PC-3 (cell line): ENCODE measurements around the gene LSP1. TPM values are rescaled to one million over a fixed set of nuclear protein-coding genes. Genes with fewer than 3 reads are reported as not detected.

Source experiments
- ATAC-seq: fragments of 200-7000 bp; cut with Tn5 transposase; 2 replicates; pipeline ENCODE4 v1.9.1; 2020; ENCODE audit warnings: mild to moderate bottlenecking, moderate library complexity
- BruUV-seq: library from RNA; stranded (reverse); fragments of 400-500 nt; replicated peaks from 2 replicates; lab custom pipeline; 2021; lab: Mats Ljungman, UMichigan
- CTCF ChIA-PET: fragments of 300-600 bp; sonication (Branson Sonifier 250); formaldehyde crosslinking; loops from one replicate; lab custom pipeline; 2022; ENCODE audit warnings: antibody characterized with exemption; lab: Charles Lee
- POLR2A ChIA-PET: fragments of 300-600 bp; sonication (Branson Sonifier 250); formaldehyde crosslinking; loops from one replicate; lab custom pipeline; 2022; ENCODE audit warnings: antibody characterized with exemption; ENCODE audit not compliant: unreplicated experiment; lab: Charles Lee
- DNase-seq: peaks from one replicate; pipeline ENCODE4 v3.0.0-alpha.2; 2015
- H2AFZ ChIP-seq: fragments of 300-600 bp; sonication (generic); 2 replicates; pipeline ENCODE4 v1.6.0; 2016; ENCODE audit warnings: antibody characterized with exemption, low read length
- H3F3A ChIP-seq: fragments of 300-600 bp; sonication (generic); one replicate; pipeline ENCODE4 v1.6.0; 2017; ENCODE audit warnings: antibody characterized with exemption, low read length, control low read depth, mild to moderate bottlenecking; ENCODE audit not compliant: unreplicated experiment
- H3K27ac ChIP-seq: fragments of 300-600 bp; sonication (generic); 2 replicates; pipeline ENCODE4 v1.5.1; 2016; ENCODE audit warnings: mild to moderate bottlenecking, low read length
- H3K27me3 ChIP-seq: fragments of 300-600 bp; sonication (generic); 2 replicates; pipeline ENCODE4 v1.6.1; 2016; ENCODE audit warnings: low read length, mixed read lengths
- H3K36me3 ChIP-seq: fragments of 300-600 bp; sonication (generic); 2 replicates; pipeline ENCODE4 v1.6.1; 2016; ENCODE audit warnings: low read depth, mixed run types, low read length, mixed read lengths
- H3K4me1 ChIP-seq: fragments of 300-600 bp; sonication (generic); 2 replicates; pipeline ENCODE4 v1.5.1; 2016; ENCODE audit warnings: low read length; ENCODE audit not compliant: insufficient read depth
- H3K4me2 ChIP-seq: fragments of 300-600 bp; sonication (generic); 2 replicates; pipeline ENCODE4 v1.6.0; 2016; ENCODE audit warnings: low read length
- H3K4me3 ChIP-seq: fragments of 300-600 bp; sonication (generic); 2 replicates; pipeline ENCODE4 v1.5.1; 2016; ENCODE audit warnings: mild to moderate bottlenecking, low read length, mixed read lengths
- H3K79me2 ChIP-seq: fragments of 300-600 bp; sonication (generic); 2 replicates; pipeline ENCODE4 v1.6.1; 2017; ENCODE audit warnings: low read length, mixed read lengths
- H3K9ac ChIP-seq: fragments of 300-600 bp; sonication (generic); 2 replicates; pipeline ENCODE4 v1.6.0; 2016; ENCODE audit warnings: mild to moderate bottlenecking, low read length
- H3K9me2 ChIP-seq: fragments of 300-600 bp; sonication (generic); replicated peaks from 2 replicates; pipeline ENCODE4 v1.6.1; 2016; ENCODE audit warnings: mixed run types, low read length, mixed read lengths
- H3K9me3 ChIP-seq: fragments of 300-600 bp; sonication (generic); 2 replicates; pipeline ENCODE4 v1.6.1; 2016; ENCODE audit warnings: low read length, mixed read lengths
- H4K20me1 ChIP-seq: fragments of 300-600 bp; sonication (generic); 2 replicates; pipeline ENCODE4 v1.6.1; 2016; ENCODE audit warnings: low read length, mixed read lengths
- EZH2 ChIP-seq: fragments of 300-600 bp; sonication (generic); IDR thresholded peaks from one replicate; pipeline ENCODE4 v1.6.1; 2017; ENCODE audit warnings: antibody characterized with exemption, mild to moderate bottlenecking, low read length; ENCODE audit not compliant: unreplicated experiment
- EZH2phosphoT487 ChIP-seq: fragments of 300-600 bp; sonication (generic); IDR thresholded peaks from 2 replicates; pipeline ENCODE4 v1.6.1; 2018; ENCODE audit warnings: mild to moderate bottlenecking, antibody characterized with exemption, low read length, borderline replicate concordance
- intact Hi-C: fragments of 100-400 bp; cut with micrococcal nuclease; formaldehyde crosslinking; loops from 2 replicates; pipeline ENCODE4 v1.9.0; 2023
- total RNA-seq: library from RNA; depleted of rRNA; stranded (reverse); fragments of >200 nt; gene quantifications from 2 replicates; pipeline ENCODE4 v1.2.3, GENCODE V29; 2014
- TF ChIP-seq, protein P1 (sequence below): fragments of 300-600 bp; sonication (generic); conservative IDR thresholded peaks from 2 replicates; pipeline ENCODE4 v1.5.1; 2017; ENCODE audit warnings: antibody characterized with exemption, low read depth, mild to moderate bottlenecking, low read length

The LSP1 gene
- total RNA-seq, 1 experiment from 2014 or later, result not detected

- POLR2A ChIA-PET, result no interaction called here
- Histone ChIP-seq H3K4me3 (no peak overlapping the region), H3K9me3 (no peaks in the 10 kb centered on the region), H3K4me2 (no peak overlapping the region), H2AFZ (no peak overlapping the region), H3K9me2 (no peaks in the 10 kb centered on the region), H3K27me3 (no peaks in the 10 kb centered on the region), H3K36me3 (no peaks in the 10 kb centered on the region), H3K27ac (no peak overlapping the region), H3F3A (no peaks in the 10 kb centered on the region), H3K4me1 (peaks cover 30% of the 10 kb centered on the region), H4K20me1 (no peaks in the 10 kb centered on the region), H3K79me2 (no peaks in the 10 kb centered on the region), H3K9ac (no peak overlapping the region)
- no TSS peak for BruUV-seq
- TF ChIP-seq, protein P1, sequence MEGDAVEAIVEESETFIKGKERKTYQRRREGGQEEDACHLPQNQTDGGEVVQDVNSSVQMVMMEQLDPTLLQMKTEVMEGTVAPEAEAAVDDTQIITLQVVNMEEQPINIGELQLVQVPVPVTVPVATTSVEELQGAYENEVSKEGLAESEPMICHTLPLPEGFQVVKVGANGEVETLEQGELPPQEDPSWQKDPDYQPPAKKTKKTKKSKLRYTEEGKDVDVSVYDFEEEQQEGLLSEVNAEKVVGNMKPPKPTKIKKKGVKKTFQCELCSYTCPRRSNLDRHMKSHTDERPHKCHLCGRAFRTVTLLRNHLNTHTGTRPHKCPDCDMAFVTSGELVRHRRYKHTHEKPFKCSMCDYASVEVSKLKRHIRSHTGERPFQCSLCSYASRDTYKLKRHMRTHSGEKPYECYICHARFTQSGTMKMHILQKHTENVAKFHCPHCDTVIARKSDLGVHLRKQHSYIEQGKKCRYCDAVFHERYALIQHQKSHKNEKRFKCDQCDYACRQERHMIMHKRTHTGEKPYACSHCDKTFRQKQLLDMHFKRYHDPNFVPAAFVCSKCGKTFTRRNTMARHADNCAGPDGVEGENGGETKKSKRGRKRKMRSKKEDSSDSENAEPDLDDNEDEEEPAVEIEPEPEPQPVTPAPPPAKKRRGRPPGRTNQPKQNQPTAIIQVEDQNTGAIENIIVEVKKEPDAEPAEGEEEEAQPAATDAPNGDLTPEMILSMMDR, result no peak
- TF ChIP-seq EZH2phosphoT487, result no peak
- TF ChIP-seq EZH2, result no peak
- no peak for ATAC-seq
- intact Hi-C loops, result no loop called here
- CTCF ChIA-PET, result interaction anchor here (0.5 kb wide), 1 partner anchor 8 kb away, joined by 5 read pairs; no protein-coding TSS in a partner anchor
- DNase-seq, result no peak
These were observed 28.5 kb upstream of the LSP1 start for GRCh38 chr11:1824221-1825038.

GRCh38 chr11:1825039-1825740 is 27.7 kb upstream of the LSP1 start:
- ChIA-PET CTCF (no interaction called here), POLR2A (no interaction called here)
- DNase-seq (no peak), ATAC-seq (no peak)
- Histone ChIP-seq H2AFZ (no peak overlapping the region), H3K9me2 (no peaks in the 10 kb centered on the region), H3K4me2 (no peak overlapping the region), H4K20me1 (no peaks in the 10 kb centered on the region), H3K36me3 (no peaks in the 10 kb centered on the region), H3K9ac (no peak overlapping the region), H3K9me3 (no peaks in the 10 kb centered on the region), H3F3A (no peaks in the 10 kb centered on the region), H3K79me2 (no peaks in the 10 kb centered on the region), H3K4me1 (peaks cover 32% of the 10 kb centered on the region), H3K27ac (no peak overlapping the region), H3K27me3 (no peaks in the 10 kb centered on the region), H3K4me3 (no peak overlapping the region)
- TF ChIP-seq EZH2phosphoT487 (no peak), EZH2 (no peak)
- TF ChIP-seq, protein P1, result 0 out of 2 replicates have a peak, but pooled peaks have one; percentile 15
- BruUV-seq, result no TSS peak
- intact Hi-C loops, result no loop called here
